Cardiac fibroblast (primary cell): ENCODE data around the gene GGTA1.
A peak's percentile ranks its signal among the peaks of the same experiment; 100 is the strongest.

Experiments used
- DNase-seq, 2 donors: peaks; one replicate each; pipeline versions ENCODE4 v3.0.0 to v3.0.0-alpha.2; 2010; ENCODE audit warnings: low read depth in 2 of 2
- H3K4me3 ChIP-seq, 2 donors: replicated peaks in 1 of 2; 1 replicate in 1 of 2; 2 replicates in 1 of 2; pipeline ENCODE4 v1.5.1; 2011; ENCODE audit warnings: low read depth in 2 of 2, low read length in 2 of 2, mild to moderate bottlenecking in 2 of 2, moderate library complexity in 1 of 2
- CTCF ChIP-seq: IDR thresholded peaks from one replicate; pipeline ENCODE4 v1.5.1; 2011; ENCODE audit warnings: low read depth, mild to moderate bottlenecking, low read length, inconsistent platforms

GGTA1 gene

GRCh38 chr9:121499427-121500164, at the start of gene GGTA1:
TSS of gene GGTA1 (minus strand) at chr9:121499844. CDS start at chr9:121467922, 31,922 bp downstream.
- TF ChIP-seq CTCF = no peak
- H3K4me3 ChIP-seq = peak within 1 kb of the TSS; percentile 42 to 51
- DNase-seq = peak; percentile 59 to 77

DNA sequence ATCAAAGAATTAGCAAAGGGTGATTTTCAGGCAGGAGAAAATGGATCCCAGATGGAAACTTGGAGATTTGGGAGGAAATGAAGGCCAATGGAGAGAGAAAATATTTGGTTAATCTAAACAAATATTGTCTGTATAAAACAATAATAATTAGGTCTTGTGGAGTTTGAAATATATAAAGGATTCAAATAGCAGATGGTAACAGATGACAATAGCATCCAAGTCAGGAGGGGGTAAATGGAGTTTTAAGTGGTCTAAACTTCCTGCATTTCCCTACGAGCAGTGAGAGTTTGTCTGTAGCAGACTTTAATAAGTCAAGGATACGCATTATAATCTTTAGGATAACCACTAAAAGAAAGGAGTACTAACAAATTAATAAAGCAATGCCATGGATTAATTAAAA, 49.0 kb upstream of the GGTA1 start:
- no peak for DNase-seq
- no peak for TF ChIP-seq CTCF
- H3K4me3 ChIP-seq = no peak overlapping the region

- TF ChIP-seq CTCF = peak; percentile 95
- H3K4me3 ChIP-seq = peak overlapping the region in 1 of 2 donors; percentile 24
- DNase-seq = peak; percentile 97
Measured at GRCh38 chr9:121545875-121546423, 46.3 kb upstream of the GGTA1 start.

GRCh38 chr9:121545150-121545874, 45.7 kb upstream of the GGTA1 start:
- DNase-seq = no peak
- no peak overlapping the region for H3K4me3 ChIP-seq
- TF ChIP-seq CTCF = no peak

DNA sequence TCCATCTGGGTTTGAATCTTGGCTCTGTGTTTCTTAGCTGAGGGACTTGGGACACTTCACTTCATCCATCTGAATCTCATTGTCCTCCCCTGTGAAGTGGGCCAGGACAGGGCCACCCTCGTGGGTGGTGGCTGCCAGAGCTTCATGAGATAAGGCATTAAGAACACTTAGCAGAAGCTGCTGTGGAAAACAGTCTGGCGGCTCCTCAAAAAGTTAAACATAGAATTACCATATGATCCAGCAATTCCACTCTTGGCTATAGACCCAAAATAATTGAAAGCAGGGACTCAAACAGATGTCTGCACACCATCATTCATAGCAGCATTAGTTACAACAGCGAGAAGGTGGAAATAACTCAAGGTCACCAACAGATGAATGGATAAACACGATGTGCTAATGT, 42.4 kb upstream of the GGTA1 start:
- DNase-seq = no peak
- no peak for TF ChIP-seq CTCF

DNA sequence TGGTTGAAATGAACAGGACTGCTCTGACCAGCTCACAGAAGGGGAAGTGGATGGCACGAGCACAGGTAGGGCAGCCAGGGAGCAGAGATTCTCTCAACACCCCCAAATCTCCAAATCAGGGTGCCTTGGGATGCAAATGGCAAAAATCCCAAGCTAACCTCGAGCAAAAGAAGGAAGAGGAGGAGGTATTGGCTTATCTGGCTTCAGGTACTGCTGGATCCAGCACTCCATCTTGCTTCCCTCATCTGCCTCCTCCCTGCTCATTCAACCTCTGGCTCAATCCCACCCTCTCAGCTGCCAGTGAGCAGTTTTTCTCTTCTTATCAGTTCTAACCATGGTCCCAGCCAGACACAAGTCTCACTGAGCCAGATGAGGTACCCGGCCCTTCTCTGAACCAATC, 41.6 kb upstream of the GGTA1 start:
- H3K4me3 ChIP-seq = no peak overlapping the region
- DNase-seq = no peak
- no peak for TF ChIP-seq CTCF

More for the DNA sequence above, 42.4 kb upstream of the GGTA1 start:
- no peak overlapping the region for H3K4me3 ChIP-seq
